NCI-H460 (cell line): ENCODE results near the gene NELL1. TPM values are rescaled to one million over a fixed set of nuclear protein-coding genes. Genes with fewer than 3 reads are reported as not detected.

Experiments
- DNase-seq: peaks from one replicate; pipeline ENCODE4 v3.0.0-alpha.2; 2016; ENCODE audit warnings: low read depth; ENCODE audit errors: extremely low read depth
- total RNA-seq: library from RNA; depleted of rRNA; stranded (reverse); fragments of >200 nt; shearing (Covaris generic); gene quantifications from 2 replicates; pipeline ENCODE4 v1.2.3, GENCODE V29; 2014

The NELL1 gene
- total RNA-seq, 1 experiment from 2014 or later, result not detected

GRCh38 chr11:20864628-20865027 lies 195.2 kb downstream of the NELL1 start:
- no peak for DNase-seq

- no peak for DNase-seq
Measured at GRCh38 chr11:20865161-20865560, 195.8 kb downstream of the NELL1 start.

- DNase-seq, result no peak
Measured at GRCh38 chr11:20869123-20869522, 199.7 kb downstream of the NELL1 start.

GRCh38 chr11:20873054-20873453 lies 203.7 kb downstream of the NELL1 start:
- DNase-seq, result peak; percentile 1

- DNase-seq, result no peak
Measured at GRCh38 chr11:20874358-20874757, 205.0 kb downstream of the NELL1 start.

- no peak for DNase-seq
Measured at GRCh38 chr11:20875889-20876288, 206.5 kb downstream of the NELL1 start.

- no peak for DNase-seq
Measured at GRCh38 chr11:20876738-20877137, 207.4 kb downstream of the NELL1 start.

GRCh38 chr11:20880094-20880493 lies 210.7 kb downstream of the NELL1 start:
- DNase-seq, result no peak

GRCh38 chr11:20881328-20882079 lies 212.1 kb downstream of the NELL1 start:
- DNase-seq, result no peak

GRCh38 chr11:20887137-20887536 lies 217.8 kb downstream of the NELL1 start:
- no peak for DNase-seq

- no peak for DNase-seq
Measured at GRCh38 chr11:20894296-20894695, 224.9 kb downstream of the NELL1 start.

GRCh38 chr11:20909995-20910726 lies 240.8 kb downstream of the NELL1 start:
- no peak for DNase-seq

GRCh38 chr11:20910733-20911132 lies 241.3 kb downstream of the NELL1 start:
- no peak for DNase-seq

- DNase-seq, result no peak
Measured at GRCh38 chr11:20912065-20912821, 242.9 kb downstream of the NELL1 start.

- DNase-seq, result no peak
Measured at GRCh38 chr11:20912922-20913512, 243.6 kb downstream of the NELL1 start.

- DNase-seq, result no peak
Measured at GRCh38 chr11:20917306-20917705, 247.9 kb downstream of the NELL1 start.

- no peak for DNase-seq
Measured at GRCh38 chr11:20926799-20927540, 257.6 kb downstream of the NELL1 start.

- no peak for DNase-seq
Measured at GRCh38 chr11:20931029-20931428, 261.6 kb downstream of the NELL1 start.

- DNase-seq, result no peak
Measured at GRCh38 chr11:20933086-20933485, 263.7 kb downstream of the NELL1 start.

- DNase-seq, result no peak
Measured at GRCh38 chr11:20933958-20934357, 264.6 kb downstream of the NELL1 start.
